Activated CD4-positive, alpha-beta memory T cell treated with anti-CD3 and anti-CD28 coated beads, Interleukin-2, amount 10 ng/mL, durations not matched to agents 7 days and 5 days (primary cell): ENCODE measurements around the gene PPP2R5B. TPM values are rescaled to one million over a fixed set of nuclear protein-coding genes. Genes with fewer than 3 reads are reported as not detected.
"Not testable (repeated sequence)": the region's sequence is repeated elsewhere in the genome, so short reads cannot be mapped to it uniquely, and the experiment has no call there.

Experiments used
- CTCF ChIA-PET: fragments of 350-600 bp; sonication (Branson Sonifier 250); formaldehyde crosslinking; loops from one replicate; lab custom pipeline; 2021; ENCODE audit warnings: antibody characterized with exemption, inconsistent platforms; lab: Charles Lee
- POLR2A ChIA-PET: fragments of 350-600 bp; sonication (Branson Sonifier 250); formaldehyde crosslinking; loops from one replicate; lab custom pipeline; 2021; ENCODE audit warnings: antibody characterized with exemption; lab: Charles Lee
- DNase-seq: peaks from one replicate; pipeline ENCODE4 v3.0.0-alpha.2; 2020
- H3K27ac Mint-ChIP-seq: one replicate; pipeline ENCODE4 v1.8.0; 2021; ENCODE audit warnings: mild to moderate bottlenecking, mixed read lengths
- H3K27me3 Mint-ChIP-seq: one replicate; pipeline ENCODE4 v1.8.0; 2021; ENCODE audit warnings: mixed read lengths
- H3K36me3 Mint-ChIP-seq: one replicate; pipeline ENCODE4 v1.8.0; 2021; ENCODE audit warnings: low read depth, mixed read lengths
- H3K4me1 Mint-ChIP-seq: one replicate; pipeline ENCODE4 v1.8.0; 2021; ENCODE audit warnings: mixed read lengths
- H3K4me3 Mint-ChIP-seq: one replicate; pipeline ENCODE4 v1.8.0; 2021; ENCODE audit warnings: mild to moderate bottlenecking, mixed read lengths
- H3K9me3 Mint-ChIP-seq: one replicate; pipeline ENCODE4 v1.8.0; 2021; ENCODE audit warnings: mixed read lengths
- total RNA-seq, 2 experiments: library from RNA; stranded (reverse); gene quantifications; one replicate each; pipeline ENCODE4 v1.2.3, GENCODE V29; 2021

PPP2R5B gene
- total RNA-seq, 2 experiments from 2014 or later = 19.8 to 21.1 TPM

- Mint-ChIP-seq H3K27ac (no peak overlapping the region), H3K27me3 (peaks cover 4% of the 10 kb centered on the region), H3K36me3 (no peaks in the 10 kb centered on the region), H3K4me1 (peaks cover 17% of the 10 kb centered on the region), H3K9me3 (no peaks in the 10 kb centered on the region), H3K4me3 (no peak overlapping the region)
- no peak for DNase-seq
- CTCF ChIA-PET = no interaction called here
- POLR2A ChIA-PET = no interaction called here
Measured at GRCh38 chr11:64976651-64977050, 52.2 kb downstream of the PPP2R5B start.

GRCh38 chr11:64983339-64983738 is 58.9 kb downstream of the PPP2R5B start:
- H3K27ac Mint-ChIP-seq, DNase-seq, H3K36me3 Mint-ChIP-seq, H3K4me3 Mint-ChIP-seq, POLR2A ChIA-PET, H3K4me1 Mint-ChIP-seq, H3K9me3 Mint-ChIP-seq, CTCF ChIA-PET: not testable (repeated sequence)
- peaks cover 12% of the 10 kb centered on the region for H3K27me3 Mint-ChIP-seq

Other genes starting within 250 kb of the PPP2R5B start
- under 1 TPM in 1 of 2 experiments, not detected in 1; 0.08 TPM for gene NRXN2, start 201.5 kb upstream of the PPP2R5B start, total RNA-seq
- gene RASGRP2, start 180.5 kb upstream of the PPP2R5B start, total RNA-seq = 100 to 1,000 TPM; 179 to 183 TPM
- 1 to 10 TPM; 3.1 to 4.0 TPM for gene PYGM, start 164.7 kb upstream of the PPP2R5B start, total RNA-seq
- 100 to 1,000 TPM; 385 to 390 TPM for gene SF1, start 146.1 kb upstream of the PPP2R5B start, total RNA-seq
- gene MAP4K2, start 121.5 kb upstream of the PPP2R5B start, total RNA-seq = 10 to 100 TPM; 95.6 to 98.0 TPM
- gene MEN1, start 114.1 kb upstream of the PPP2R5B start, total RNA-seq = 10 to 100 TPM; 32.5 to 33.4 TPM
- gene CDC42BPG, start 80.0 kb upstream of the PPP2R5B start, total RNA-seq = under 1 TPM; 0.65 to 0.70 TPM
- gene EHD1, start 46.1 kb upstream of the PPP2R5B start, total RNA-seq = 100 to 1,000 TPM; 138 to 146 TPM
- gene ATG2A, start 7.5 kb upstream of the PPP2R5B start, total RNA-seq = 10 to 100 TPM; 37.4 to 40.7 TPM
- gene GPHA2, start 11.2 kb downstream of the PPP2R5B start, total RNA-seq = not detected
- under 1 TPM; 0.15 to 0.33 TPM for gene MAJIN, start 47.4 kb downstream of the PPP2R5B start, total RNA-seq
- gene BATF2, start 72.3 kb downstream of the PPP2R5B start, total RNA-seq = under 1 TPM; 0.30 to 0.53 TPM
- 10 to 100 TPM; 58.5 to 59.4 TPM for gene ARL2, start 89.5 kb downstream of the PPP2R5B start, total RNA-seq
- 10 to 100 TPM; 24.3 to 24.6 TPM for gene SNX15, start 102.8 kb downstream of the PPP2R5B start, total RNA-seq
- gene SAC3D1, start 116.5 kb downstream of the PPP2R5B start, total RNA-seq = 10 to 100 TPM; 24.2 to 24.8 TPM
- gene NAALADL1, start 133.9 kb downstream of the PPP2R5B start, total RNA-seq = 10 to 100 TPM; 13.6 to 16.8 TPM
- gene CDCA5, start 159.4 kb downstream of the PPP2R5B start, total RNA-seq = 100 to 1,000 TPM in 1 of 2 experiments, 10 to 100 TPM in 1; 98.2 to 104 TPM
- gene ZFPL1, start 159.5 kb downstream of the PPP2R5B start, total RNA-seq = 10 to 100 TPM; 30.1 to 31.6 TPM
- gene VPS51, start 171.5 kb downstream of the PPP2R5B start, total RNA-seq = 100 to 1,000 TPM; 117 to 123 TPM
- gene TM7SF2, start 187.2 kb downstream of the PPP2R5B start, total RNA-seq = 10 to 100 TPM; 27.2 to 28.4 TPM
- gene ZNHIT2, start 193.0 kb downstream of the PPP2R5B start, total RNA-seq = 1 to 10 TPM; 8.1 to 8.6 TPM
- gene FAU, start 197.4 kb downstream of the PPP2R5B start, total RNA-seq = 1,000 to 10,000 TPM in 1 of 2 experiments, 100 to 1,000 TPM in 1; 995 to 1,031 TPM
- gene MRPL49, start 197.6 kb downstream of the PPP2R5B start, total RNA-seq = 10 to 100 TPM; 36.5 to 37.4 TPM
- 10 to 100 TPM; 39.4 to 42.2 TPM for gene SYVN1, start 209.8 kb downstream of the PPP2R5B start, total RNA-seq
- gene SPDYC, start 245.5 kb downstream of the PPP2R5B start, total RNA-seq = not detected